Upper lobe of left lung (tissue), 4 donors: Measurements from ENCODE around the gene SRC.

Source experiments
- CTCF ChIP-seq, 6 experiments: fragments of 450-650 bp in 4 of 6; fragments of 200-600 bp in 2 of 6; sonication (generic) in 2 of 6; IDR thresholded peaks; one replicate each; pipeline ENCODE4 v1.5.1; 2016 to 2019; ENCODE audit warnings: antibody characterized with exemption in 6 of 6
- EP300 ChIP-seq, 4 donors: sonication (generic); formaldehyde crosslinking; IDR thresholded peaks; one replicate each; pipeline ENCODE4 v1.5.1; 2017; ENCODE audit warnings: antibody characterized with exemption in 4 of 4, control low read depth in 2 of 4
- POLR2A ChIP-seq, 4 donors: fragments of 450-650 bp; IDR thresholded peaks; one replicate each; pipeline ENCODE4 v1.5.1; 2016 to 2017; ENCODE audit warnings: antibody characterized with exemption in 4 of 4, mild to moderate bottlenecking in 2 of 4

- TF ChIP-seq CTCF (IDR thresholded peaks at IDR 0.05) (no peak), POLR2A (IDR thresholded peaks at IDR 0.05) (no peak), EP300 (IDR thresholded peaks at IDR 0.05) (no peak)
Observed at GRCh38 chr20:37414224-37415035, 68.5 kb downstream of the SRC start.
